Hypothalamus (tissue), 51 donors: ENCODE measurements around the gene PIN1.
A peak's percentile ranks its signal among the peaks of the same experiment; 100 is the strongest.

Experiments used
- DNase-seq, 51 donors: peaks; one replicate each; lab custom pipeline; 2025; lab: John Stamatoyannopoulos, UW

PIN1 gene

DNA sequence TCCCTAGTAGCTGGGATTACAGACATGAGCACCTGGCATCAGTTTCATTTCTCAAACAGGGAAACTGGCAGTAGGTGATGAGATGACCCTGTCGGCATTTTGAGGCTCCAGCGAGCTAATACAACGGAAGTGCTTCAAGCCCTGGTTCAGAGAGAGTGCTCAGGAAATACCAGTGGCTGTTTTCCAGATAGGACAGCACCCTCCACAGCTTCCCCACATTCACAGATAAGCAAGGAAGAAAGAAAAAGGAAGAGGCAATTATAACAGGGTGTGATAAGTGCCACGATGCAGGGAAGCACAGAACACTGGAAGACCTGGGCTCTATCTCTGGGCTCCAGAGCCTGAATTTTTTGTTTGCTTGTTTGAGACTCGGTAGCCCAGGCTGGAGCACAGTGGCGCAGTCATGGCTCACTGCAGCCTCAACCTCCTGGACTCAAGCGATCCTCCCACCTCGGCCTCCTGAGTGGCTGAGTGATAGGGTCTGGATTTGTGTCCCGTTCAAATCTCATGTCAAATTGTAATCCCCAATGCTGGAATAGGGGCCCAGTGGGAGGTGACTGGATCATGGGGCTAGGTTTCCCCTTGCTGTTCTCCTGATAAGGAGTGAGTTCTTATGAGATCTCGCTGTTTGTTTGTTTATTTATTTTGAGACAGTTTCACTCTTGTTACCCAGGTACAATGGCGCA, 43.5 kb downstream of the PIN1 start:
- DNase-seq = no peak

DNA sequence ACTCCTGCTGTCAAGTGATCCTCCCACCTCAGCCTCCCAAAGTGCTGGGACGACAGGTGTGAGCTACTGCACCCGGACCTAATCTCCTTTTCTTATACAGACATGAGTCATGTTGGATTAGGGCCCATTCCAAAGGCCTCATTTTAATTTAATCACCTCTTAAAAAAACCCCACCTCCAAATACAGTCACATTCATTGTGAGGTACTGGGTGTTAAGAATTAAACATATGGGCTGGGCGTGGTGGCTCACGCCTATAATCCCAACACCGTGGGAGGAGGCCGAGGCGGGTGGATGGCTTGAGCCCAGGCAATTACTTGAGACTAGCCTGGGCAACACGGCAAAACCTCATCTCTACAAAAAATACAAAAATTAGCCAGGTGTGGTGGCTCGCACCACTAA, 46.6 kb downstream of the PIN1 start:
- peak in 1 of 51 donors; percentile 5 for DNase-seq

- peak in 22 of 51 donors; percentile 5 to 62 (median 24) for DNase-seq
These were observed 48.2 kb downstream of the PIN1 start for GRCh38 chr19:9883231-9883758.

DNA sequence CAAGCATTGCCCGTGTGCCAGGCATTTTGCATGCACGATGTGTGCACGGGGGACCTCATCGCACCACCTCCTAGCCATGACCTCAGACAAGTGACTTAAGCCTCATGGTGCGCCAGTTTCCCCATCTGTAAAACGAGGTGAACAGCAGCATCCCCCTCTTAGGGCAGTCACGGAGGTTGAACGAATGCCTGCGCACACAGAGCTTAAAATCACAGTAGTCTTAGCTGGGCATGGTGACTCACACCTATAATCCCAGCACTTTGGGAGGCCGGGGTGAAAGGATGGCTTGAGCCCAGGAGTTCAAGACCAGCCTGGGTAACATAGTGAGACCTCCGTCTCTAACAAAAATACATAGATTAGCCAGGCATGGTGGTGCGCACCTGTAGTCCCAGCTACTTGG, 48.6 kb downstream of the PIN1 start:
- DNase-seq = no peak

DNA sequence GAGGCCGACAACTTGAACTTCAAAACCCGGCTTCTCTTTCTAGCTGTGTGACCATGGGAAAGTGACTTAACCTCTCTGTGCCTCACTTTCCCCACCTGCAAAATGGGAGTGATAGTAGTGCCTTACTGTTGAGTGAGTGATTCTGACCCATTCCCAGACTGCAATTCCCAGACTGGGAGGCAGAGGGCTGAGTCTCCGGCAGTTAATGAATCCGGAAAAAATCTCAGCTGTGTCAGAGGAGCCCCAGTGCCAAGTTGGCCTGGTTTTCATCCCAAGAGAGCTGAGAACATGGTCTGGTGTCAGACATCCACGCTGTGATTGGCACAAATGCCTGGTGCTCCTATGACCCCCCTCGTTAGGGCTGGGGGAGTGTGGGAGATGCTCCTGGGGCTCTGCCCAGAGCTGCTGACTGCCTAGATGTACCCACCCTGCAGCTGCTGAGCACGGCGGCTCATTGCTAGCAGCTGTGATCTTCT, 50.0 kb downstream of the PIN1 start:
- DNase-seq = peak in 36 of 51 donors; percentile 3 to 74 (median 30)

GRCh38 chr19:9891609-9892373, 56.7 kb downstream of the PIN1 start:
- no peak for DNase-seq
